Measurements from ENCODE around the gene STIL. TPM values are rescaled to one million over a fixed set of nuclear protein-coding genes. Genes with fewer than 3 reads are reported as not detected.
A peak's percentile ranks its signal among the peaks of the same experiment; 100 is the strongest.

Gene STIL
- total RNA-seq, 2 donors from 2014 or later: 39.3 to 48.0 TPM

DNA sequence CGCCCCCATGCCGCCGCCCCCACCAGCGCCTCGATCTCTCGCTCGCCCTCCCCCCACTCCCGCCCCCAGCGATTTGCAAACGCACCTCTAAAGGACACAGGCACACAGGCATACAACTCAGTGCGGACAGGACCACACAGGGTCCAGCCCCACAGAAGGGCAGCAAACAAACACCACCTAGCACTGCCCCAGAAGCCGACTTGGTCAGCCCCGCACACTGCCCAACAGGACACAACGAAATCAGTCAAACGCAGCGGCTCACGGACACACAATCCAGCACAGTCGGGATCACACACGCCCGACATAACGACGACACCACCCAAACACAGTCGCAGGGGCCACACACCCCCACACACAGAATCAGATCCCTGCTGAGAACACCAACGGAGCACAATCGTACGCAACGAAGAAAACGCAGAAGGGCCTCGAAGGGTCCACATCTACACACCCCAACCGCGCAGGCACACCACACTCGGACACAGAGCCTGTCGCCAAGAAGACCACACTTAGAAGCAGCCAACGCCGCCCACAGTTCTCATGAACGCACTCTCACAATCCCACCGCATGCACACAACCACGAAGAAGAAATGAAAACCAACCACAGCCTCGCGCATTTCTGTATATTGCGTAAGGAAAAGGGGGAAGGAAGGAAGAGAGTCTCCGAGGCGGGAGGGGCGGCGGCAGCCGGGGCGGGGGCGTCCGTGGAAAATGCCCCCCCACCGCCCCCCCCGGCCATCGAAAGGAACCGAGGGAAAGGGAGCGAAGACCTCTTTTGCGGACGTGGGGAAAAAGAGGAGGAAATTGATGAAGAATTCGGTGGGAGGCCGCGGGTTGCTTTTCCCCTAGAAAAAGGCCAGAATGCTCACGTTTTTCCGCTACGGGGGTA is 82.4 kb downstream of the STIL start:
- peak overlapping the region; percentile 54 for H3K4me3 Mint-ChIP-seq
- TF ChIP-seq CTCF (conservative IDR thresholded peaks at IDR 0.05): no peak
- H3K9me3 Mint-ChIP-seq: no peaks in the 10 kb centered on the region
- DNase-seq: peak; percentile 78
- peaks cover 21% of the 10 kb centered on the region for H3K4me1 Mint-ChIP-seq
- Histone ChIP-seq H3K27ac (ENCODE audit: low read depth, low read length) (no peak overlapping the region), H3K9ac (ENCODE audit: extremely low read depth, low read length, poor library complexity, severe bottlenecking) (no peak overlapping the region), H3K4me3 (ENCODE audit: low read length) (peak overlapping the region; percentile 65), H3K9me3 (ENCODE audit: control insufficient read depth, low read length) (no peaks in the 10 kb centered on the region), H3K4me1 (ENCODE audit: control insufficient read depth, insufficient read depth, low read length) (no peaks in the 10 kb centered on the region), H3K36me3 (ENCODE audit: control insufficient read depth, insufficient read depth, low read length) (no peaks in the 10 kb centered on the region), H3K27me3 (ENCODE audit: control insufficient read depth, insufficient read depth, low read length, poor library complexity, severe bottlenecking) (peaks cover 95% of the 10 kb centered on the region)
- WGBS, 2 experiments (ENCODE audit: insufficient coverage in 1 of 2, insufficient read length in 1 of 2): 0 to 3% methylated on average over 22 to 62 of the region's 62 CpGs
- H3K36me3 Mint-ChIP-seq (ENCODE audit: low read depth): no peaks in the 10 kb centered on the region
- peaks cover 99% of the 10 kb centered on the region for H3K27me3 Mint-ChIP-seq (ENCODE audit: insufficient read depth)
- peak overlapping the region; percentile 4 for H3K27ac Mint-ChIP-seq

DNA sequence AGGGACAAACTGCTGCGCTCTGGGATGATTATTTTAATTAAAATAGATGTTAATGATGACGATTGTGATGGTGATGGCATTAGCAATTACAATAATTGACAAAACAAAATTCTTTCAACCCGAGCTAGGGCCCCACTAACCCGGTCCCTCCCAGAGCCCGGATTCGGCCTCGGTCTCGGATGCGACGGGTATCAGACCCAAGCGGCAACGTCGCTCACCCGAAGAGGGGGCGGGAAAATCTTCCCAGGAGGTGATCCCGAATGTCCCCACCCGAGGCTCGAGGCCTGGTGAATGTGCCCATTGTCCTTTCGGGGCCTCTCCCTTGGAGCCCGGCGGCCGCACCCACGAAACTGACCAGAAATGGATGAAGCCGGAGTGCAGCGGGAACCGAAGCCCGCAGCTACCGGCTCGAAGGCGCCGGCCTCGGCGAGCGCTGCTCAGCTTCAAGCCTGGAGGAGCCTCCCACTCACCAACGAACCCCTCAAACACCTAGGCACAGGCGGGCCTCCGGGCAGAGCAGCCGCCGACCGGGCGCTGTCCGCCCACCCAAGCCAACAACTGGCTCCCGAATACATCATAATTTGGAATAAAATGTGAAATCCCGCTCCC is 83.2 kb downstream of the STIL start:
- Histone ChIP-seq H3K9me3 (ENCODE audit: control insufficient read depth, low read length) (no peaks in the 10 kb centered on the region), H3K4me3 (ENCODE audit: low read length) (no peak overlapping the region), H3K4me1 (ENCODE audit: control insufficient read depth, insufficient read depth, low read length) (no peaks in the 10 kb centered on the region), H3K27me3 (ENCODE audit: control insufficient read depth, insufficient read depth, low read length, poor library complexity, severe bottlenecking) (peaks cover 99% of the 10 kb centered on the region), H3K27ac (ENCODE audit: low read depth, low read length) (no peak overlapping the region), H3K9ac (ENCODE audit: extremely low read depth, low read length, poor library complexity, severe bottlenecking) (no peak overlapping the region), H3K36me3 (ENCODE audit: control insufficient read depth, insufficient read depth, low read length) (no peaks in the 10 kb centered on the region)
- Mint-ChIP-seq H3K36me3 (ENCODE audit: low read depth) (no peaks in the 10 kb centered on the region), H3K27ac (no peak overlapping the region), H3K27me3 (ENCODE audit: insufficient read depth) (peaks cover 99% of the 10 kb centered on the region), H3K4me3 (peak overlapping the region; percentile 54), H3K9me3 (no peaks in the 10 kb centered on the region), H3K4me1 (peaks cover 27% of the 10 kb centered on the region)
- WGBS, 2 experiments (ENCODE audit: insufficient coverage in 1 of 2, insufficient read length in 1 of 2): 1 to 3% methylated on average over 29 to 43 of the region's 44 CpGs
- no peak for TF ChIP-seq CTCF (conservative IDR thresholded peaks at IDR 0.05)
- DNase-seq: peak; percentile 81

DNA sequence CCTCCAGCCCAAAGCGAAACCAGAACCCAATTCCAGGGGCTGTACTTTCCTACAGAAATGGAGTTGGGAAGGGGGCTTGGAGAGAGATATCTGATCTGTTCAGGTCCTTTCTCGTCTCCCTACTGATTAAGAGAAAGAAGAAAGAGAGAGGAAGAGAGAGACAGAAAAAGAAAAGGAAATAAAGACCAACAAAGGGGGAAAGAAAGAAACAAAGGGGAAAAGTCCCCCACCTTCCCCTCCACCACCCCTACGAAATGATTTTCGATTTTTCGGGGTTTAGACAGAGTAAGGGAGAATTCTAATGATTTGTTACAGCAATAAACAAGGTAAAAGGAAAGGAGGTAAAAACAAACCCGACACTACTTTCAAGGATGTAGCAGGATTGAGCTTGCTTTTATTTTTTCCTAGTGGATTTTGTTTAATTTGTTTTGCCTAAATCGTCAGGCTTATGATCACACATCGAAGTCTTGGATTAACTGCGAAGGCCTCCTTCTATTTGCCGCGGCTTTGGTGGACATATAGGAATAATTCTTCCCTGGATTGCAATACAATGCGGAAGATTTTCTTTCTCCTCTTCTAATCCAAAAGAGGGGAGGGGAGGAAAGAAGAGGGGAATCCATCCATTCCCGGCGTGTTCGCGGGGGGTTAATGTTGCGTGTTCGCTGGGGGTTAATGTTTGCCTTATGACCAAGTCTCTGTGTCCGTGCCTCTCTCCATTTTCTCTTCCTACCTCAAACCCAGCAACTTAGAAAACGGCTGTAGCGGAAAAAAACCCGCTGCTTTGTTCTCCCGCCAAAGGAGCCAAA is 83.9 kb downstream of the STIL start:
- Mint-ChIP-seq H3K4me1 (peaks cover 27% of the 10 kb centered on the region), H3K36me3 (ENCODE audit: low read depth) (no peaks in the 10 kb centered on the region), H3K27me3 (ENCODE audit: insufficient read depth) (peaks cover 94% of the 10 kb centered on the region), H3K9me3 (no peaks in the 10 kb centered on the region), H3K4me3 (peak overlapping the region; percentile 54), H3K27ac (no peak overlapping the region)
- Histone ChIP-seq H3K9ac (ENCODE audit: extremely low read depth, low read length, poor library complexity, severe bottlenecking) (no peak overlapping the region), H3K36me3 (ENCODE audit: control insufficient read depth, insufficient read depth, low read length) (no peaks in the 10 kb centered on the region), H3K27me3 (ENCODE audit: control insufficient read depth, insufficient read depth, low read length, poor library complexity, severe bottlenecking) (peaks cover 98% of the 10 kb centered on the region), H3K9me3 (ENCODE audit: control insufficient read depth, low read length) (no peaks in the 10 kb centered on the region), H3K4me3 (ENCODE audit: low read length) (no peak overlapping the region), H3K4me1 (ENCODE audit: control insufficient read depth, insufficient read depth, low read length) (no peaks in the 10 kb centered on the region), H3K27ac (ENCODE audit: low read depth, low read length) (no peak overlapping the region)
- 0 to 2% methylated on average over 3 to 21 of the region's 23 CpGs for WGBS, 2 experiments (ENCODE audit: insufficient coverage in 1 of 2, insufficient read length in 1 of 2)
- TF ChIP-seq CTCF (conservative IDR thresholded peaks at IDR 0.05): no peak
- no peak for DNase-seq

All from endodermal cell (in vitro differentiated cells).